Measurements from ENCODE around the gene SORBS1. TPM values are rescaled to one million over a fixed set of nuclear protein-coding genes. Genes with fewer than 3 reads are reported as not detected.

Gene SORBS1
- total RNA-seq, 1 donor from 2014 or later, result 703 TPM

DNA sequence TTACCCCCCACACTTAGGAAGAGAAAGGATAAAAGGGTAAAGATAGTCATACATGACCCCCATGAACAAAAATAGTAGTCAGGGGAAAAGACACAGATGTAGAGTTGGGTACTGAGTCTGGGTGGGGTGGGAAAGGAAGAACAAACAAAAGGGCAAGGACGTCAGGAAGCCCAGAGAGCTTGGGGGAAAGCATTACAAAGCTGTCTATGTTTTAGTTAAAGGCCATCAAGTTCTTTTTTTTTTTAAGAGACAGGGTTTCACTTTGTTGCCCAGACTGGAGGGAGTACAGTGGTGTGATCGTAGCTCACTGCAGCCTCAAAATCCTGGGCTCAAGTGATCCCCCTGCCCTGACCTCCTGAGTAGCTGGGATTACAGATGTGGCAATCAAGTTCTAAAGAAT is 172.0 kb downstream of the SORBS1 start:
- ATAC-seq, result no peak
- intact Hi-C loops (cut with micrococcal nuclease), result no loop called here

DNA sequence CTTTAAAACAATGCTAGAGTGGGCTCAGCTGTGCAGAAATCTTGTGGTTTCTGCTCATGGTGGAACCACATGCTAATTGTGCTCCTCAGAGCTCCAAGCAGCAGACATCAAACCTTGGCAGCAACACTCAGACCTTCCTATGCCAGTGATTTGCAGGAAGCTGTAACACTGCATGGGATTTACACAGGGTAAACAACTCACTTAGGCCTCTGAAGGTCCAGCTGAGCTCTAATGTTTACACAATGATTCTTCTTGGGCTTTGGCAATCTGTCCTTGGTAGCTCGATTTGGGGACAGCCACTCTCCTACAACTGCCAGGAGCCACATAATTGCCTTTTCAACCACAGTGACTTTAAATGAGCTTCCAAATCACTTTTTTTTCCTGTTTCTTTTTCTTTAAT is 172.6 kb downstream of the SORBS1 start:
- ATAC-seq, result peak; percentile 9
- intact Hi-C loops (cut with micrococcal nuclease), result no loop called here
- no peak for DNase-seq

More for the DNA sequence above, 172.0 kb downstream of the SORBS1 start:
- DNase-seq, result no peak

DNA sequence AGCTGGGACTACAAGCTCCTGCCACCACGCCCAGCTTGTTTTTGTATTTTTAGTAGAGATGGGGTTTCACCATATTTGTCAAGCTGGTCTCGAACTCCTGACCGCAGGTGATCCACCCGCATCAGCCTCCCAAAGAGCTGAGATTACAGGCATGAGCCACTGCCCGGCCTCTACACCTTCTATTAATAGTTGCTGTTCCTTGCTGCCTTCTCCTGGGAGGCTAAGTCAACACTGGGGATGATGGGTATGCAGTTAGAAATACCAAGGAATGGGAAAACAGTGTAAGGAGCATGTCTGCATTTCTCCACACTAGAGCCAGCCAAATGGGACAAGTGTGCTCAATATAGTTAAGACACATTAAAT is 173.1 kb downstream of the SORBS1 start:
- ATAC-seq, result peak; percentile 6
- intact Hi-C loops (cut with micrococcal nuclease), result no loop called here

DNA sequence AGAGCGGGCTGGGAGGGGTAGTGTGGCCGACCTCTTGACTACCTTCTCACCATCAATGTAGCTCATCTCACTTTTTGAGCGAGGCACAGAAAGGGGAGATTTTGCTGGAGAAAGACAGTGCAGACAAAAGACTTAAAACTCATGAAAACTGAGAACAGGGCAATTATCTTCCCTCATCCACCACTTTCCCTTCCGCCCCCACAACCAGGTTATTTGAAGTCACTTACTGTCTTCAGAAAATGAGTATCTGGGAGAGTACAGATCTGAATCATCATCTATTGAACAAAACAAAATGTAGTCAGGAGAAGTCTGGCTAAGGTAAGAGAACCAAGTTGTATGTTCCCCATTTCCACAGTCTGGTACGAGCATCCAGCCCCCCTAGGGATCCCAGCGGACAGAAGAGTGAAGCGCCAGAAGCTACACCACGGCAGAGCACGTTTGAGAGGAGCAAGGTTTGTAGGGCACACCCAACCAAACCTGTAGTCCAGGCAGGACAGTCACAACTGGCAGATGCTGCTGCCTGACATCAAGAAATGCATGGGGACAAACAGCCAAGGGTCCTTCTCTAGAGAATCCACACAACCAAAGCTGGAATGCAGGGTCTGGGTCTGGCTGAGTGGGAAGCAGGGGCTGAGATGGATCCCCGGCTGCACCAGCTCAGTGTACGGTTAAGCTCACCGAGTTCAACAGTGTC is 177.0 kb downstream of the SORBS1 start:
- intact Hi-C loops (cut with micrococcal nuclease), result no loop called here
- ATAC-seq, result no peak

More for the DNA sequence above, 173.1 kb downstream of the SORBS1 start:
- DNase-seq, result no peak

DNA sequence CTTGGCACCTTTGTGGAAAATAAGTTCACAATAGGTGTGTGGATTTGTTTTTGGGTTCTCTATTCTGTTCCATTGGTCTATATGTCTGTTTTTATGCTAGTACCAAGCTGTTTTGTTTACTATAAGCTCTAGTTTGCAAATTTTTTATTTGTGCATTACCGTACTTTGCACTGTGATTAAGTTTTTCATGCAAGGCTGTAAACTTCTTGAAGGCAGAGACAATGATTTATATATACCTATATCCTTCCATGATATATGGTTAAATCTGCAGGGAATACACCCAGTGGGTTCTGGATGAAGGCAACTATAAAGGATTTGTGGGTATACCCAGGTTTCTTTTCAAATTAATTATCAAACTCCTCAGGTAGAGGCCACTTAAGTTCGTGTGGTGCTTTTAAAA is 178.6 kb downstream of the SORBS1 start:
- ATAC-seq (no peak), DNase-seq (no peak)
- intact Hi-C loops (cut with micrococcal nuclease), result no loop called here

More for the DNA sequence above, 177.0 kb downstream of the SORBS1 start:
- DNase-seq, result no peak

DNA sequence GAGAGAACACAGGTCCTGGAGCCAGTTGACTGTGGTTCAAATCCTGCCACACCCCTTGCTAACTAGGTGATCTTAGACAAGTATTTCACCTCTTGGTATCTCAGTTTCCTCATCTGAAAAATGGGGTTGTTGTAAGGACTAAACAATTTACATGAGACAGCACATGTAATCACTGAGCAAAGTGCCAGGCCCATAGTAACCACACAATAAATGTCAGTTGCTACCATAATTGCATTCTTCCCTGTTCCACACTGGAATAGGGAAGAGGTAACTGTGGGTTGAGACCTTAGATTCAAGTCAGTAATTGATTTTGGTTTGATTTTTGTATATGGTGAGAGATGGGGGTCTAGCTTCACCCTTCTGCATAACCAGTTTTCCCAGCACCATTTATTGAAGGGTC is 179.0 kb downstream of the SORBS1 start:
- intact Hi-C loops (cut with micrococcal nuclease), result no loop called here
- peak; percentile 2 for ATAC-seq

DNA sequence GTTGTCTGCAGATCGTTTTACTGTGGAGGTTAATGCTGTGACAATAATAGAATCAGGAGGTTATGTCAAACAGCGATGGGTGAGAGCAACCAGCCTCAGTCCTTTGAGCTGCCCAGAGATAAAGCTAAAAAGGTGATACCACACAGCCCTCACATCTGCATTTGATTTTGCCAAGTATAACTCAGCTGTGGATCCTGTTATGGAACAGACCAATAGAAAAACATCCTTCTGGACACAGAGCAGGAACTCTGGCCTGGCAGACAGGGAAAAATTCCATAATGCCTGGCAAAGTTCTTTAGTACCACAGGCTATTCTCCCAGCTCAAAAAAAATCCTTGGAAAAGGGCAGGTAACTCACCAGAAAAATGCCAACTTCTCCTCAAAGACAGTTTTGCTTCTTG is 183.2 kb downstream of the SORBS1 start:
- ATAC-seq, result peak; percentile 72
- no peak for DNase-seq
- intact Hi-C loops (cut with micrococcal nuclease), result loop anchor here (10.0 kb wide), 1 partner anchor 47 kb away; no protein-coding TSS in a partner anchor

More for the DNA sequence above, 179.0 kb downstream of the SORBS1 start:
- DNase-seq, result no peak

DNA sequence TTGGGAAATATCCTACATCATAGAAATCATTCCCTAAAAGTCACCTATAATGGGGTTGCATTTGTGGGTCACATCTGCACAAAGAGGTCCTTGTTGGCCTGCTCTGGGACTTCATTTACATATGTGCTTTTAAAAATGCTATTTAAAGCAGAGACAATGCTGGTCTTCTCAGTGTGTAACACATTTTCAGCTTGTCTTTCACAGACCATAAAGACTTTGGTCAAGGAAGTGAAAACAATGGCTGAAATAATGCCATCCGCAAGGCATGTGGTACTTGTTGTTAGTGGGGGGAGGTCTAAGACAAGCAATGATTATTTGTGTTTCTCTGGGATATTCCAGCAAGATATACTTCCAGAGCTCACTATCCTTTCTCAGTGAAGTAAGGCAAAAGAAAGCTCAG is 185.8 kb downstream of the SORBS1 start:
- ATAC-seq (no peak), DNase-seq (no peak)
- intact Hi-C loops (cut with micrococcal nuclease), result loop anchor here (2.0 to 10.0 kb wide), 2 partner anchors 49 to 225 kb away; no protein-coding TSS in a partner anchor

DNA sequence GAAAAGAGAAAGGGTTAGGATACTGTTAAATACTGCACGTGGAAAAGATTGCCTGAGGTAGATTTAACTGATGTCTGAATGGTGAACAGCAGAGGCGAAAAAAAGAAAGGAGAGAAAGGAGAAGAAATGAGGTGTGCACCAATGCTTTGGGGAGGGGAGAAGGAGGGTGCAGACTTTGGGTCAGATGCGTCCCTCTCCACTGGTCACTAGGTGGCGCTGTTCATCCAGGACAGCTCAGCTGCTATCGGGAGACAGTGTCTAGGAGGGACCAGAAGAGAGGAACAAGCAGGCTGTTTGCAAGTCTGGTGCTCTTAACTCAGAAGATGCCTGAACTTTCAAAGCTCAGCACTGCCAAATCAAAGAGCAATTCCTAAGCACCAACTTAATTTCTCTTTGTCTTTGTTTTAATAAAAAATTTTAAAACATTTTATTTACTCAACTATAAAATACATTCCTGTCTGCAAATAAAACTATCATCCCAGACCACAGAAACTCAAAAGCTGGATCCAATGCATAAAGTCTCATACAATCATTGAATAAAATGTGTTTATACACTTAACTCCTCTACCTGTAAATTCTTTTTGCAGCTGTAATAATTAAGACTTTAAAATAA is 186.5 kb downstream of the SORBS1 start:
- DNase-seq (peak; percentile 73), ATAC-seq (peak; percentile 77)
- intact Hi-C loops (cut with micrococcal nuclease), result loop anchor here (2.0 to 10.0 kb wide), 2 partner anchors 50 to 226 kb away; no protein-coding TSS in a partner anchor

DNA sequence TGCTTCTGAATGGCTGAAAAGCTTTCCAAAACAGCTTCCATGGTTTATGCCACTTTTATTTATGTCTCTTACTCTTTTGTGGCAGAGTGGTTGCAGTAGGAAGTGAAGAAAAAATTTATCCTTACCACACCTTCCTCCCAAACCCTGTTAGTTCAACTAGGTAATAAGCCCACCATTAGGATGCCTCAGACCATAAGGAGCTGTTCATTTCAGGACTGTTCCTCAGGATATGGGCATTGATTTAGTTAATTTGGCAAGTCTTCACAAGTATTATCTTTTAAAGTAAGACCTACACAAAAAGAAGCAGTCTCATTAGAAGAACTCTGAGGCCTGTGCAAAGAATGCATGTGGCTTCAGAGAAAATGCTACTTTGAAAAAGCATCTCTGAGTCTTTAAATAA is 187.5 kb downstream of the SORBS1 start:
- no peak for DNase-seq
- intact Hi-C loops (cut with micrococcal nuclease), result loop anchor here (2.0 to 10.0 kb wide), 2 partner anchors 51 to 227 kb away; no protein-coding TSS in a partner anchor
- ATAC-seq, result no peak

DNA sequence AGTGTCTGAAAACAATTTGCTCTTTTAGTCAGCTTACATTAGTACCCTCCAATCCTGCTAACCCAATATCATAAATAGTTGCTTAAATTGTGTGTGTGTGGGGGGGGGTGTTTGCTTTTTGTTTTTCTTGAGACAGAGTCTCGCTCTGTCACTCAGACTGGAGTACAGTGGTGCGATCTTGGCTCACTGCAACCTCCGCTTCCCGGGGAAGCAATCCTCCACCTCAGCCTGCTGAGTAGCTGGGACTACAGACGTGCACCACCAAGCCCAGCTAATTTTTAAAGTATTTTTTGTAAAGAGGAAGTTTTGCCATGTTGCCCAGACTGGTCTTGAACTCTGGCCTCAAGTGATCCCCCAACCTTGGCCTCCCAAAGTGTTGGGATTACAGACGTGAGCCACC is 196.8 kb downstream of the SORBS1 start:
- DNase-seq, result no peak
- no peak for ATAC-seq
- intact Hi-C loops (cut with micrococcal nuclease), result loop anchor here (5.0 to 10.0 kb wide), 2 partner anchors 117 to 180 kb away; no protein-coding TSS in a partner anchor

DNA sequence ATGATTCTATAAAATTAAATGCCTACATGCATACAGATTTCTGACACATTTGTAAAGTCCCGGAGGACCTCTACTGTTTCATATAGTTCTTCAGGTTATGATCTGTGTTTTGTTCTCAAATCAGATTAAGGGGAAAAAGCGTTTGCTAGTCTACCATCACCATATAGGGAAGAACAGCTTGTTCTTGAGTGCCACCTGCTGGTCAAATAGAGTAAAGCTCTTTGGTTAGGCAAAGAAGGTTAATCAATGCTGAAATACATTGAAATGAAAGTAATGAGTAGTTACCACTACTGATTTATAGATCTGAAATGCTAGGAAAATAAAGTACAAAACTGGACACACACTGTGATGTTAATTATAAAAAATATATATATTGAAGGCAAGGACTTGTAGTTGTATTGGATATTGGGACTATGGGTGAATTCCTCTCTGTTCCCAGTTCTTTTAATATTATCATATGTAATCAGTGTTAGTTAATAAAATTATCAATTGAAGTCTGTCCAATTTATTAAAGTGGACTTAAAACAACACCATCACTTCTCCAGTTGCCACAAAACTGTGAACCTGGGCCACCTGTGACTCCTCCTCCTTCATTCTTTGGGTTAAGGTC is 197.8 kb downstream of the SORBS1 start:
- no peak for DNase-seq
- intact Hi-C loops (cut with micrococcal nuclease), result loop anchor here (5.0 to 10.0 kb wide), 2 partner anchors 116 to 179 kb away; no protein-coding TSS in a partner anchor
- ATAC-seq, result peak; percentile 34

DNA sequence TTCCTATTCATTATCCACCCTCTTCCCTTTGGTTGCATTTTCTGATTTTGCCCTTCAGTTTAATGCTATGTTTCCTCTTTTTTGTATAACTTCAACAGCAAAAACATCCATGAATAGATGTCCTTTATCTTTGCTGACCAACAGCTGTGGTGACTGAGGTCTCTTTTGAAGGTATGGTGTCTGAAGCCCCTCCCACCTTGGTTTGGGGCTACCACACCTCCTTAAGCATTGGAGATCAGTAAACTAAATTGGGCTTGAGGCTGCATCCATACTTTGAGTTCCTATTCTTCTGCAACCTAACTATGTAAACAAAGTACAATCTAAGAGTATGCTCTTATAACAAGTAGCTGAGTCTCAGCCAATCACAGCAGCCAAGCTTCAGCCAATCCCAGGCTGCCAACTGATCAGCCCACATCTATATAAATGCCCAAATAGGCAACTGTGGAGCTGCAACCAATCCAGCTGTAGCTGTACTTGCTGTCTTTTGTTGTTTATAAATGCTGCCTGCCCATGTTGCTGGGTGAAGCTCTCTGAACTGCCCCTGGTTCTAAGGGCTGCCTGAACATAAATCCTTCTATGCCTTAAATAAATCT is 201.0 kb downstream of the SORBS1 start:
- DNase-seq, result no peak
- intact Hi-C loops (cut with micrococcal nuclease), result loop anchor here (5.0 to 10.0 kb wide), 2 partner anchors 113 to 175 kb away; no protein-coding TSS in a partner anchor
- no peak for ATAC-seq

DNA sequence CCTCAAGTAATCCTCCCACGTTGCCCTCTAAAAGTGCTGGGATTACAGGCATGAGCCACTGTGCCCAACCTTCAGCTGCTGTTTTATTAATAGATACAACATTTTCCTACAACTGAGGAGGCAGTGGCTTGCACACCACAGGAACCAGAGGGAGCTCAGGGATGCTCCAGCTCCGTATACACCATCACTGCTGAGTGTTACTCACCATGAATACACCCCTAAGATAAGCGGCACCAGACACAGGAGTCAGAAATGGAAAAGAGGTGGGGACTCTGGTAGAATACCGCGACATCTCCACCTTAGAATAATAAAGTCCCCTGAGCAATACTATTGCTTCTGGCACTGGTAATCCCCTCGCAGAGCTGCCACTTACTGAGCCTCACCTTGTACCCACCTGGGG is 201.7 kb downstream of the SORBS1 start:
- ATAC-seq (peak; percentile 9), DNase-seq (no peak)
- intact Hi-C loops (cut with micrococcal nuclease), result no loop called here

DNA sequence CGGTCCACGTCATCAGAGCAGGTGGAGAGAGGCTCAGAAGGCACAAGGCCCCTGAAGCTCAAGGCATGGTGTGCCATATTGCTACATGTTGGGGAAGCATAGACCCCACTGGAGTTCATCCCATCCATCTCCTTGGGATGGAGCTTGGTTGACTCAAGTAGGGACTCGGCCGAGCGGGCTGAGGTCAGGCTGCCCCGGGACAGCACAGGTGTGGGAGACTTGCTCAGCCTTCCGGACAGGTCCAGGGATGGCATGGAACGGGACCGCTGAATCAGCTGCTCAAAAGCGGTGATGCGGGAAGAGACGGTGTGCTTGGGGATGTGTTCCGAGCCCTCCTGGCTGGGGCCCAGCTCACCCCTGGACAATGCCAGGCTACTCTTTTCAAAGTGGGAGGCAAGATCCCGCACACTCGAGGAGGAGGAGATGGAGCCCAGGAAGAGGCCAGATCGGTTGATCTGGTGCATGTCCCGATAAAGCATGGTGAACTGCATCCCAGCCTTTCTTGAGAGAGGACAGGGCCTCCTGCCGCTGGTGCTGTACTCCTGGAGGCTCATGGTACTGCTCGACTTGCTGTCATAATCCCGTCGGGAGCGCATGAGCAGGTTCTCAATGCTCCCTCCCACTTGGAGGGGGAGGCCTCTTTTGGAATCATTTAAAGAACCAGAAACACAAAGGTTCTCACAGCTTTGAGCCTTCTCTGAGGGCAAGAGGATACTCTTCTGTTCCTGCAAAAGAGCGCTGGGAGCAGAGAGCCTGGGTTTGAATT is 204.8 kb downstream of the SORBS1 start:
- intact Hi-C loops (cut with micrococcal nuclease), result no loop called here
- ATAC-seq (peak; percentile 12), DNase-seq (no peak)

DNA sequence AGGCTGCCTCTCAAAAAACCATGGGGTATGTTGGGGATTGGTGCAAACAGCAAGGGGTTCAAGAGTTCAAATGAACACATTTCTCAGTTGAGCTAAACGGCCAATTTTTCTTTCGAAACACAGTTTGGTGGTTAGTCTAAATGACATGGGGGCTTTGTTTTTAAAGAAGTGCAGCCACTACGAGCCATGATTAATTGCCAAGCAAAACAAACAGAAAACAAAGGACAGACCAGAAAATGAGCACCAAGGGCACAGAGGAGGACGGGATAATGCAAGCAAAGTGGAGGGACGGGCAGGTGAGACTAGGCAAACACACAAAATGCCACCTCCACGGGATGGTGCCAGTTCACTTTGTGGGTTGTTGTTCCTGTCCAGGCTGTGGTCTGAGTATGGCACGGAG is 205.9 kb downstream of the SORBS1 start:
- ATAC-seq, result no peak

DNA sequence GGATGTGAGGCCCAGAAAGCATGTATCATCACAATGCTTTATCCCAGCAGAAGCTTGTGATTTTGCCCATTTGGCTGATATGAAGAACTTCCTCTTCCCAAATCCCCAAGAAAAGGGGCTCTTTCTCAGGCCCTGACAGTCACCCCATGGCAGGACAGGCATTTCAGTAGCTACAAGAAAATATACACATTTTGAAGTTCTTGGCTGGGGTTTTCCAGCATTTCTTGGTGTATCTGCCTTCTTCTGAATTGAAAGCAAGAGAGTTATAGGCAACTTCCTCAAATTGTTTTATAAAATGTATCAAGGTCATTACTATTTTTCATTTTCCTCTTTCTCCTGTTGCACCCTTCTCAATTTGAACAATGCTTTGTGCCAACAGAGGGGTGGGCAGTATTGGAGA is 207.1 kb downstream of the SORBS1 start:
- ATAC-seq, result no peak

More for the DNA sequence above, 205.9 kb downstream of the SORBS1 start:
- no peak for DNase-seq
- intact Hi-C loops (cut with micrococcal nuclease), result no loop called here

DNA sequence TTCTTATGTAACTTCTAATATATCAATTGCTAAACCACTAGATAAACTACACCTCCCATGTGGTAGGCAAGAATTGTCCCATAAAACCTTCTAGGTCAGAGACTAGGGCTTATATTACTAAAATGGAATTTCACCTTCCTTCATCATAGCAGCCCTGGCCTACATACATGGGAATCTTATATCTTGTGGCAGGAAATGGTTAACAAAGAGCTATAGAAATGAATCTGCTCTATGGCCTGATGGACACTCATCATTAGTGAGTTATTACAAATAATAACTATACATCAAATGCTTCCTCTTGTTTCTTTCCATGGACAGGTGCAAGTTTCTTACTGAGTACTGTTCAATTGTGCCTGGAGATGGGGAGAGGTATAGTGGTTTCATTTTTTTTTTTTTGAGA is 208.0 kb downstream of the SORBS1 start:
- ATAC-seq (no peak), DNase-seq (no peak)
- intact Hi-C loops (cut with micrococcal nuclease), result no loop called here

More for the DNA sequence above, 207.1 kb downstream of the SORBS1 start:
- intact Hi-C loops (cut with micrococcal nuclease), result no loop called here
- DNase-seq, result no peak

DNA sequence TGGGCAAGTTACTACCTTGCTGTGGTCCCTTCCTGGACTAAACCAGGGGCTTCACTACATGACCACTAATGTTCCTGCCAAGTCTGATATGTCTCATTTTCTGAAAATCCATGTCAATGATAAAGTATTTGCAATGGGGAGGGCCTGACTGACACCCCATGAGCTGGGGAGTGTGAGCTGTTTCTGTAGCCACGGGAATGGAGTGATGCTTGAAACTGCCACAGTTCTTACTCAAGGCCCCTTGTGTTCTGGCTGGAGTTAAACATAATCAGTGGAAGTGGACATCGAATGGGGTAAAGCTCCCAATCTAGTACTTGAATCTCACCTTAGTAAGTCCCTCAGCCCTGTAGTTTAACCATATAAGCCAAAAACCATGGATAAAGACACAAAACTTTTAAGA is 208.5 kb downstream of the SORBS1 start:
- DNase-seq (no peak), ATAC-seq (no peak)
- intact Hi-C loops (cut with micrococcal nuclease), result no loop called here

Data from left ventricle myocardium superior (tissue), 1 donor.